ENCODE measurements around the gene FKBP14. TPM values are rescaled to one million over a fixed set of nuclear protein-coding genes. Genes with fewer than 3 reads are reported as not detected.

FKBP14 gene
- total and polyA plus RNA-seq, 2 experiments from 2014 or later = 11.8 to 12.9 TPM

DNA sequence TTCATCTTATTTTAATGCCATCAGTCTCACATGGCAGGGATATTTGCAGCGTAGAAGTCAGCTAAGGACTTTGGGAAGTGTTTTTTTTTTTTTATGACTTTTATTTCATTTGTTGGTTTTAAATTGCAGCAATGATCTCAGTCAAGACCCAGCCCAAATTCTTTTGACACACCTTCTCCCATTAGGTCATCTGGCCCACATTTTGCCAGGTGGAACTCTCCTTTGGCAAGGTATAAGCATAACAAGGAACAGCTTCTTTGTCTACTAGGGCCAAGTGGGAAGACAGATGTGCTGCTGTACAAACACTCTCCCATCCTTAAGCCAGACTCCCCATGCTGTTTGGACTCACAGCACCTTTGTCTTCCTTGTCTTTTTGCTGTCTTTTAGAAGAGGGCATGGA, 43.5 kb upstream of the FKBP14 start:
- TF ChIP-seq, protein P1, sequence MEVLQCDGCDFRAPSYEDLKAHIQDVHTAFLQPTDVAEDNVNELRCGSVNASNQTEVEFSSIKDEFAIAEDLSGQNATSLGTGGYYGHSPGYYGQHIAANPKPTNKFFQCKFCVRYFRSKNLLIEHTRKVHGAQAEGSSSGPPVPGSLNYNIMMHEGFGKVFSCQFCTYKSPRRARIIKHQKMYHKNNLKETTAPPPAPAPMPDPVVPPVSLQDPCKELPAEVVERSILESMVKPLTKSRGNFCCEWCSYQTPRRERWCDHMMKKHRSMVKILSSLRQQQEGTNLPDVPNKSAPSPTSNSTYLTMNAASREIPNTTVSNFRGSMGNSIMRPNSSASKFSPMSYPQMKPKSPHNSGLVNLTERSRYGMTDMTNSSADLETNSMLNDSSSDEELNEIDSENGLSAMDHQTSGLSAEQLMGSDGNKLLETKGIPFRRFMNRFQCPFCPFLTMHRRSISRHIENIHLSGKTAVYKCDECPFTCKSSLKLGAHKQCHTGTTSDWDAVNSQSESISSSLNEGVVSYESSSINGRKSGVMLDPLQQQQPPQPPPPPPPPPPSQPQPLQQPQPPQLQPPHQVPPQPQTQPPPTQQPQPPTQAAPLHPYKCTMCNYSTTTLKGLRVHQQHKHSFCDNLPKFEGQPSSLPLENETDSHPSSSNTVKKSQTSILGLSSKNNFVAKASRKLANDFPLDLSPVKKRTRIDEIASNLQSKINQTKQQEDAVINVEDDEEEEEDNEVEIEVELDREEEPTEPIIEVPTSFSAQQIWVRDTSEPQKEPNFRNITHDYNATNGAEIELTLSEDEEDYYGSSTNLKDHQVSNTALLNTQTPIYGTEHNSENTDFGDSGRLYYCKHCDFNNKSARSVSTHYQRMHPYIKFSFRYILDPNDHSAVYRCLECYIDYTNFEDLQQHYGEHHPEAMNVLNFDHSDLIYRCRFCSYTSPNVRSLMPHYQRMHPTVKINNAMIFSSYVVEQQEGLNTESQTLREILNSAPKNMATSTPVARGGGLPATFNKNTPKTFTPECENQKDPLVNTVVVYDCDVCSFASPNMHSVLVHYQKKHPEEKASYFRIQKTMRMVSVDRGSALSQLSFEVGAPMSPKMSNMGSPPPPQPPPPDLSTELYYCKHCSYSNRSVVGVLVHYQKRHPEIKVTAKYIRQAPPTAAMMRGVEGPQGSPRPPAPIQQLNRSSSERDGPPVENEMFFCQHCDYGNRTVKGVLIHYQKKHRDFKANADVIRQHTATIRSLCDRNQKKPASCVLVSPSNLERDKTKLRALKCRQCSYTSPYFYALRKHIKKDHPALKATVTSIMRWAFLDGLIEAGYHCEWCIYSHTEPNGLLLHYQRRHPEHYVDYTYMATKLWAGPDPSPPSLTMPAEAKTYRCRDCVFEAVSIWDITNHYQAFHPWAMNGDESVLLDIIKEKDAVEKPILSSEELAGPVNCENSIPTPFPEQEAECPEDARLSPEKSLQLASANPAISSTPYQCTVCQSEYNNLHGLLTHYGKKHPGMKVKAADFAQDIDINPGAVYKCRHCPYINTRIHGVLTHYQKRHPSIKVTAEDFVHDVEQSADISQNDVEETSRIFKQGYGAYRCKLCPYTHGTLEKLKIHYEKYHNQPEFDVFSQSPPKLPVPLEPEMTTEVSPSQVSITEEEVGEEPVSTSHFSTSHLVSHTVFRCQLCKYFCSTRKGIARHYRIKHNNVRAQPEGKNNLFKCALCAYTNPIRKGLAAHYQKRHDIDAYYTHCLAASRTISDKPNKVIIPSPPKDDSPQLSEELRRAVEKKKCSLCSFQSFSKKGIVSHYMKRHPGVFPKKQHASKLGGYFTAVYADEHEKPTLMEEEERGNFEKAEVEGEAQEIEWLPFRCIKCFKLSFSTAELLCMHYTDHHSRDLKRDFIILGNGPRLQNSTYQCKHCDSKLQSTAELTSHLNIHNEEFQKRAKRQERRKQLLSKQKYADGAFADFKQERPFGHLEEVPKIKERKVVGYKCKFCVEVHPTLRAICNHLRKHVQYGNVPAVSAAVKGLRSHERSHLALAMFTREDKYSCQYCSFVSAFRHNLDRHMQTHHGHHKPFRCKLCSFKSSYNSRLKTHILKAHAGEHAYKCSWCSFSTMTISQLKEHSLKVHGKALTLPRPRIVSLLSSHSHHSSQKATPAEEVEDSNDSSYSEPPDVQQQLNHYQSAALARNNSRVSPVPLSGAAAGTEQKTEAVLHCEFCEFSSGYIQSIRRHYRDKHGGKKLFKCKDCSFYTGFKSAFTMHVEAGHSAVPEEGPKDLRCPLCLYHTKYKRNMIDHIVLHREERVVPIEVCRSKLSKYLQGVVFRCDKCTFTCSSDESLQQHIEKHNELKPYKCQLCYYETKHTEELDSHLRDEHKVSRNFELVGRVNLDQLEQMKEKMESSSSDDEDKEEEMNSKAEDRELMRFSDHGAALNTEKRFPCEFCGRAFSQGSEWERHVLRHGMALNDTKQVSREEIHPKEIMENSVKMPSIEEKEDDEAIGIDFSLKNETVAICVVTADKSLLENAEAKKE (CRISPR knock-in tag; IDR thresholded peaks at IDR 0.05) = no peak
- H3K4me3 Mint-ChIP-seq = no peak overlapping the region
- H3K36me3 Mint-ChIP-seq (ENCODE audit: low read depth) = peaks cover 6% of the 10 kb centered on the region
- H3K27me3 ChIP-seq (ENCODE audit: insufficient read depth) = no peaks in the 10 kb centered on the region
- no peaks in the 10 kb centered on the region for H3K9me3 Mint-ChIP-seq
- H4K20me1 ChIP-seq (replicated peaks; ENCODE audit: insufficient read depth) = peaks cover 4% of the 10 kb centered on the region; the same call in 1 of the 2 replicates
- no peak overlapping the region for H3K4me3 ChIP-seq
- no peaks in the 10 kb centered on the region for H3F3A ChIP-seq (replicated peaks; ENCODE audit: low read depth)
- no peak overlapping the region for H3K27ac Mint-ChIP-seq
- H3K36me3 ChIP-seq (ENCODE audit: insufficient read depth) = peaks cover 2% of the 10 kb centered on the region
- no peaks in the 10 kb centered on the region for H3K9me2 ChIP-seq (ENCODE audit: insufficient read depth)
- H3K4me1 ChIP-seq (ENCODE audit: insufficient read depth) = no peaks in the 10 kb centered on the region
- peaks cover 4% of the 10 kb centered on the region; the same call in 1 of the 3 replicates for H3K4me1 Mint-ChIP-seq
- no peak for DNase-seq (ENCODE audit: low spot score)
- no peaks in the 10 kb centered on the region for H3K79me2 ChIP-seq (replicated peaks; ENCODE audit: insufficient read depth)
- H3K27me3 Mint-ChIP-seq (ENCODE audit: insufficient read depth, low read depth, poor library complexity) = no peaks in the 10 kb centered on the region
- H3K27ac ChIP-seq (ENCODE audit: low read depth) = no peak overlapping the region
- H3K4me2 ChIP-seq = no peak overlapping the region
- no peak overlapping the region for H2AFZ ChIP-seq
- ATAC-seq = no peak

DNA sequence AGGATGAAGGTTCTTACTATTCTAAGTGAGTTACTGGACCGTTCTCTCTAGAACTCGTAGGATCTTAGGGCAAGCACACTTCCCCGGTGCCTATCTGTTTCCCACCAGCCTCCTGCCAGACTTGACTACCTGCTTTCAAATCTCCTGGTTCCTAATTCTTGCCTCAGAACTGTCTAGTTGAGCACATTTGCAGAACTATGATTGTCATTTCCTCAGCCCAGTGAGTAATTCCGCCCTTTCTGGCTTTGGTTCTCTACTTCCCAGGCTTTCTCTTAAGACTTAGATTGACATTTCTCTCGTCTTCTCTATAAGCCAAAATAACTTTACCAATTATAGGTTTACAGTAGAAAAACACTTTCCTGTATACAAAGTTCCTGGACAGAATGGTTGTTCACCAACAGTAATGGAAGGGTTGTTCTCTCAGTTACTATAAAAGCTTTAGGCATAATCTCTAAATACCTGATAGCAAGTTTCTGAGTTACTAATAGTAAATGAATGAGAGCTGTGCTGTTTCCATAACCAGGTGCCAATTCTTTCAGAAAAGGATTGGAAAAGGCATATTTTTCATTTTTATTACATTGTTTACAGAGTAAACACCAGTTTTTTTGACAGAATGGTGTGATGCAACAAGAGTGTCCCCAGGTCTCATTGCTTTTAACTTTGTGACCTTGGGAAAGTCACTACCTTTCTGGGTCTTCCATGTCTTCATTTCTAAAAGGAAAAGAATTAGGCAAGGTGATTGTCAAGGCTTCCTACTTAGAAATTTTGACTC, 42.8 kb upstream of the FKBP14 start:
- Histone ChIP-seq H3K27me3 (ENCODE audit: insufficient read depth) (no peaks in the 10 kb centered on the region), H4K20me1 (replicated peaks; ENCODE audit: insufficient read depth) (no peaks in the 10 kb centered on the region; the same call in 1 of the 2 replicates), H3F3A (replicated peaks; ENCODE audit: low read depth) (no peaks in the 10 kb centered on the region), H3K36me3 (ENCODE audit: insufficient read depth) (peaks cover 2% of the 10 kb centered on the region), H3K4me3 (no peak overlapping the region), H3K79me2 (replicated peaks; ENCODE audit: insufficient read depth) (no peaks in the 10 kb centered on the region), H3K27ac (ENCODE audit: low read depth) (no peak overlapping the region), H2AFZ (no peak overlapping the region), H3K4me1 (ENCODE audit: insufficient read depth) (no peaks in the 10 kb centered on the region), H3K4me2 (no peak overlapping the region), H3K9me2 (ENCODE audit: insufficient read depth) (no peaks in the 10 kb centered on the region)
- no peak for TF ChIP-seq ZNF114 (CRISPR knock-in tag; IDR thresholded peaks at IDR 0.05)
- no peak overlapping the region for H3K4me3 Mint-ChIP-seq
- H3K27ac Mint-ChIP-seq = no peak overlapping the region
- no peaks in the 10 kb centered on the region for H3K9me3 Mint-ChIP-seq
- peaks cover 2% of the 10 kb centered on the region for H3K27me3 Mint-ChIP-seq (ENCODE audit: insufficient read depth, low read depth, poor library complexity)
- peaks cover 4% of the 10 kb centered on the region; the same call in 1 of the 3 replicates for H3K4me1 Mint-ChIP-seq
- peaks cover 8% of the 10 kb centered on the region for H3K36me3 Mint-ChIP-seq (ENCODE audit: low read depth)
- ATAC-seq (no peak), DNase-seq (ENCODE audit: low spot score) (no peak)
